GM12892 (cell line): ENCODE measurements around the gene DHH.

Experiments used
- POLR2A ChIP-seq: IDR thresholded peaks from 2 replicates; pipeline ENCODE4 v1.6.1; 2011; ENCODE audit warnings: low read depth, low read length, control low read depth
- POLR2AphosphoS5 ChIP-seq: IDR thresholded peaks from 2 replicates; pipeline ENCODE4 v1.6.1; 2011; ENCODE audit warnings: low read depth, low read length, control low read depth

GRCh38 chr12:49066120-49066519 lies 28.5 kb downstream of the DHH start:
- TF ChIP-seq POLR2AphosphoS5: no peak
- no peak for TF ChIP-seq POLR2A
